NT2/D1 (cell line): ENCODE data around the gene SORL1.

Experiments used
- DNase-seq: peaks from one replicate; pipeline ENCODE4 v3.0.0-alpha.2; 2011; ENCODE audit warnings: low read depth, low spot score
- H3K27me3 ChIP-seq: 2 replicates; pipeline ENCODE4 v1.6.0; 2011; ENCODE audit warnings: mild to moderate bottlenecking; ENCODE audit not compliant: insufficient read length, insufficient read depth
- H3K36me3 ChIP-seq: 2 replicates; pipeline ENCODE4 v1.6.1; 2011; ENCODE audit warnings: mild to moderate bottlenecking, low read length, mixed read lengths; ENCODE audit not compliant: insufficient read depth, insufficient read length
- H3K4me1 ChIP-seq: 2 replicates; pipeline ENCODE4 v1.5.1; 2011; ENCODE audit not compliant: insufficient read depth, insufficient read length
- H3K4me3 ChIP-seq: 2 replicates; pipeline ENCODE4 v1.5.1; 2011; ENCODE audit warnings: low read depth; ENCODE audit not compliant: insufficient read length
- H3K9ac ChIP-seq: 2 replicates; pipeline ENCODE4 v1.6.0; 2011; ENCODE audit warnings: low read depth; ENCODE audit not compliant: insufficient read length
- H3K9me3 ChIP-seq: 2 replicates; pipeline ENCODE4 v1.5.1; 2011; ENCODE audit warnings: mild to moderate bottlenecking, low read length; ENCODE audit not compliant: insufficient read depth
- SUZ12 ChIP-seq: IDR thresholded peaks from 2 replicates; pipeline ENCODE4 v1.6.1; 2011; ENCODE audit not compliant: insufficient read length, insufficient read depth; ENCODE audit errors: extremely low read depth
- YY1 ChIP-seq: IDR thresholded peaks from 2 replicates; pipeline ENCODE4 v1.6.1; 2011; ENCODE audit not compliant: insufficient read length, insufficient read depth
- ZNF274 ChIP-seq: IDR thresholded peaks from 2 replicates; pipeline ENCODE4 v1.6.1; 2011; ENCODE audit warnings: mild to moderate bottlenecking, low read depth, low read length

SORL1 gene

DNA sequence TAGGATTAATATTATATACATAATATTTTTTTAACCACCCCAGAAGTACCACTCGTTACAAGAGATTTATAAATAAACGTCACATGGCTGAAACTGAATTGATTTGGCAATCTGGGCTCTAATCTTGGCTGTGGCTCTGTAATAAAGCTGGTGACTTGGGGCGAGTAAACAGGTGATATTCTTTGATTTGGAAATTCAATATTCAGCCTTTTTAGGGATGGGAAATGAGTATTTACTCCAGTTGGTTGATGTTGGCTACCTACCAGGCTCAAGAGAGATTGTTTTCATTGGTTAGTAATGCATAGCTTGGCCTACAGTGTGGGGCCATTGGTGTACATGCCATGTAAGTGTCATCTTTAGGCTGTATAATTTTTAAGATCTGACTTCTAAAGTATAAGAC, 118.3 kb downstream of the SORL1 start:
- peaks cover 18% of the 10 kb centered on the region for H3K36me3 ChIP-seq
- H3K9me3 ChIP-seq = no peaks in the 10 kb centered on the region
- H3K9ac ChIP-seq = no peak overlapping the region
- H3K4me1 ChIP-seq = no peaks in the 10 kb centered on the region
- H3K27me3 ChIP-seq = no peaks in the 10 kb centered on the region
- no peak for DNase-seq
- H3K4me3 ChIP-seq = no peak overlapping the region
- no peak for TF ChIP-seq ZNF274
- no peak for TF ChIP-seq SUZ12
- no peak for TF ChIP-seq YY1

- Histone ChIP-seq H3K4me3 (no peak overlapping the region), H3K27me3 (no peaks in the 10 kb centered on the region), H3K4me1 (no peaks in the 10 kb centered on the region), H3K9me3 (no peaks in the 10 kb centered on the region), H3K36me3 (peaks cover 18% of the 10 kb centered on the region), H3K9ac (no peak overlapping the region)
- TF ChIP-seq YY1 = no peak
- no peak for TF ChIP-seq ZNF274
- no peak for TF ChIP-seq SUZ12
- DNase-seq = no peak
Observed at GRCh38 chr11:121571506-121571905, 119.4 kb downstream of the SORL1 start.

GRCh38 chr11:121572571-121573059, 120.5 kb downstream of the SORL1 start:
- no peaks in the 10 kb centered on the region for H3K27me3 ChIP-seq
- no peaks in the 10 kb centered on the region for H3K4me1 ChIP-seq
- H3K4me3 ChIP-seq = no peak overlapping the region
- H3K36me3 ChIP-seq = peaks cover 13% of the 10 kb centered on the region
- TF ChIP-seq ZNF274 = no peak
- no peak for TF ChIP-seq SUZ12
- TF ChIP-seq YY1 = no peak
- no peak for DNase-seq
- H3K9me3 ChIP-seq = no peaks in the 10 kb centered on the region
- no peak overlapping the region for H3K9ac ChIP-seq

- DNase-seq = no peak
- H3K9ac ChIP-seq = no peak overlapping the region
- no peaks in the 10 kb centered on the region for H3K4me1 ChIP-seq
- peaks cover 5% of the 10 kb centered on the region; the same call in 1 of the 2 replicates for H3K9me3 ChIP-seq
- no peaks in the 10 kb centered on the region for H3K27me3 ChIP-seq
- H3K36me3 ChIP-seq = peaks cover 16% of the 10 kb centered on the region
- no peak for TF ChIP-seq YY1
- no peak for TF ChIP-seq SUZ12
- TF ChIP-seq ZNF274 = no peak
- no peak overlapping the region for H3K4me3 ChIP-seq
Observed at GRCh38 chr11:121574801-121575200, 122.7 kb downstream of the SORL1 start.

GRCh38 chr11:121575250-121575962, 123.3 kb downstream of the SORL1 start:
- Histone ChIP-seq H3K36me3 (peaks cover 11% of the 10 kb centered on the region), H3K27me3 (no peaks in the 10 kb centered on the region), H3K9ac (no peak overlapping the region), H3K9me3 (peaks cover 12% of the 10 kb centered on the region; the same call in 1 of the 2 replicates), H3K4me3 (no peak overlapping the region), H3K4me1 (no peaks in the 10 kb centered on the region)
- no peak for DNase-seq
- TF ChIP-seq SUZ12 = no peak
- no peak for TF ChIP-seq YY1
- no peak for TF ChIP-seq ZNF274

- Histone ChIP-seq H3K4me1 (no peaks in the 10 kb centered on the region), H3K9ac (no peak overlapping the region), H3K36me3 (peaks cover 11% of the 10 kb centered on the region), H3K27me3 (no peaks in the 10 kb centered on the region), H3K9me3 (peaks cover 13% of the 10 kb centered on the region; the same call in 1 of the 2 replicates), H3K4me3 (no peak overlapping the region)
- no peak for DNase-seq
- TF ChIP-seq SUZ12 = no peak
- TF ChIP-seq ZNF274 = no peak
Observed at GRCh38 chr11:121575963-121576290, 123.8 kb downstream of the SORL1 start.

DNA sequence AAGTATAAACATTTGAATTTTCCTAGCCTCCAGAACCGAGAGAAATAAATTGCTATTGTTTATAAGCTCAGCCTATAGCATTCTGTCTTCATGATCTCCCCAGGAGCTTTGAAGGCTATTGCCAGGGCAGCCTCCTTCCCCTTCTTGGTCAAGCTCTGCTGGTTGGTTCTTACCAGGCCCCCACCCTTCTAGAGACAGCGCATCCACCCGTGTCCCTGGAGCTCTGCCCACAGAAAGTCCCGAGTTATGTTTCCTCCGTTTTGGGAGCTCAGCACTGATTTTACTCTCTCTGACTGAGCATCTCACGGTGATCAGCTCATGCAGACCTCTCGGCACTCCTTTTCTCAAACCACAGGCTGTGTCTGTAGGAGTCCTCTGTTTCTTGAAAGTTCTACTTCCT, 124.4 kb downstream of the SORL1 start:
- H3K27me3 ChIP-seq = no peaks in the 10 kb centered on the region
- no peak overlapping the region for H3K9ac ChIP-seq
- H3K36me3 ChIP-seq = peaks cover 11% of the 10 kb centered on the region
- TF ChIP-seq SUZ12 = no peak
- TF ChIP-seq ZNF274 = no peak
- TF ChIP-seq YY1 = no peak
- peaks cover 13% of the 10 kb centered on the region; the same call in 1 of the 2 replicates for H3K9me3 ChIP-seq
- no peaks in the 10 kb centered on the region for H3K4me1 ChIP-seq
- no peak for DNase-seq
- no peak overlapping the region for H3K4me3 ChIP-seq
